COLO829 (cell line): Measurements from ENCODE around the gene ERI3.

ENCODE experiments used
- DNase-seq: peaks from one replicate; pipeline ENCODE4 v3.0.0; 2012; ENCODE audit warnings: low spot score

The ERI3 gene

GRCh38 chr1:44354840-44355581 is at the start of gene ERI3:
Gene ERI3, minus strand, starts transcription at chr1:44355257. Its CDS starts 231 bp downstream, at chr1:44355026.
- DNase-seq, result peak; percentile 93

DNA sequence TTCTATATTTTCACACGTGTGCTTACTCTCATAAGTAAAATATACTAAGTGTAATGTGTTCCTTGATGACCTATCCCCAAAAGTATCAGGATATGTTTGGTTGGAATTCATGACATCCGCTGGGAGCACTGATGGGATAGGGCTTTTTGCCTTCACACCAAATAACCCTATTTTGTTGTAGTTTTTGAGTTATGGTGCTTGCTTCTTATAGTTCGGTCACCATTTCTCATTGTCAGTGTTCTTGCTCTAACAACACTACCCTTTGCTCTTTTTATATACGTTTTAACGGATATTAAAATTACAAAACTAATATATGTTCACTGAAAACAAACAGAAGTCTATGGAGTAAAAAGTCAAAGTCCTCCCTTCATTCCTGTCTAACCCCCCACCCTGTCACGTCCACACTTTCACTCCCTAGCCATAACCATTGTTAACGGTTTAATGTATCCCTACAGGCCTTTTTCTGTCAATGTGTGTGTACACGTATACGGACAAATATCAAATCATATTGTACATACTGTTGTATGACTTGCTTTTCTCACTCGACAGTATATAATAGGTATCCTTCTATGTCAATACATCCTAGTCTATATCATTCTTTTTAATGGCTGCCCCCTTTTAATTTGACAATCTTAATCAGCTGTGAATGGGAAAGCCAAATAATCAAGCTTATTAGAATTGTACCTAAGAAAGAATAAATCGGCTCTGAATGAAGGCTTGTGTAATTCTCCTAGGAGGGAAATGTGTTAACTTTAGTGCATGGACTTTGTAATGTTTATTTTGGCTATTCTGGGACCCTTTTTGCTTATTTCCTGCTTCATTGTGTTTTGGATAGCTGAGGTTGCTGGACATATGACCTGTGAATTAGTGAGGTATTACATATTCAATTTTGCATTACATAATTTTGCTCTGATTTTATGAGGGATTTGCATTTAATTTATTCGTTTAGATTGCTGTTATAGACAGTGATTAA is 46.5 kb upstream of the ERI3 start:
- DNase-seq, result no peak

- peak; percentile 48 for DNase-seq
Measured at GRCh38 chr1:44390277-44390676, 35.2 kb upstream of the ERI3 start.

DNA sequence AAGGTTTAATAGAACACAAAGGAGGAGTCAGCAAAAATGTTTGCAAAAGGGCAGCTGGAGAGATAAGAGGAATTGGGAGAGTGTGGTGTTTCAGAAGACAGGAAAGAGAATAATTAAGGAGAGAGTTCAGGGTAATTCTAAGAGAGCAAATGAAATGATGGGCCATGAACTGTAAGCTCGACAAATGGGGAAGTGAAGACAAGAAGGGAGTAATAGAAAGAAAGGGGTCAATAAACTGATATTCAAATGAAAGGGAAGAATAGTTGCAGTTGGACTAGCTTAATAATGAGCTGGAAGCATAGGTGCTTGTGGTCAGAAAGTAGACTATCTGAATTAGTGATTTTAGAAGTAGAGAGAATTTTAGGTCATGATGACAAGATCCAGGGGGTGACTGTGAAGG is 34.4 kb upstream of the ERI3 start:
- DNase-seq, result no peak

DNA sequence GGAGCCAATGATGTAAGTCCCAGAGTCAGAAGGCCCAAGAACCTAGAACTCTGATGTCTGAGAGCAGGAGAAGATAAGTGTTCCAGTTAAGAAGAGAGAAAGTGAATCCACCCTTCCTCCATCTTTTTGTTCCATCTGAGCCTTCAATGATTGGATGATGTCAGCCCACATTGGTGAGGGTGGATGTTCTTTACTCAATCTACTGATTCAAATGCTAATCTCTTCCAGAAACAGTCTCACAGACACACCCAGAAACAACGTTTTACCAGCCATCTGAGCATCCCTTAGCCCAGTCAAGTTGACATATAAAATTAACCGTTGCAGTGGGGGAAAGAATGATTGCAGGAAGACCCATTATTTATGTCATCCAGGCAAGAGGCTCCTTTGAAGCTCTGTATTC is 33.5 kb upstream of the ERI3 start:
- DNase-seq, result no peak

DNA sequence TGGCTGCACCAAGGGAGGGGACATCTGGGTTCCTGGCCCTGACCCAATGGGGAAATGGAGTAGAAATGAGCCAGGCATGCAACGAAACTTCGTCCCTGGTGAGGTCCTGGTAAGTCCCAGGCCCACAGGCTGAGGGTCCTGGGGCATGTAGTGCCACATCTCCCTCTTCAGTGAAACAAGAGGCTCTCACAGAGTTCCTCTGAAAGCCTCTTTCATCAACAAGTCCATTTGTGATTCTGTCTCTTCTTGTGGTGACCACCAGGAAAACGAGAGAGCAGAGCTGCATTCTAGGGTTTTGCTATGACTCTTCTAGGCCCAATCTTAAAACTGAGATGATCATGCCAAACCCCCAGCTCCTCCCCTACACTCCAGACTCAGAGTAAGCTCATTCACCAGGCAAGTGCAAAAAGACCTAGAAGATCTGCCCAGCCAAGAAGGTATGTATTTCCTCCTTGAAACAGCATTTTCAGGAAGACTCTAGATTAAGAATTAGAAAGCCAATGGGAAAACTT is 25.7 kb upstream of the ERI3 start:
- DNase-seq, result no peak

DNA sequence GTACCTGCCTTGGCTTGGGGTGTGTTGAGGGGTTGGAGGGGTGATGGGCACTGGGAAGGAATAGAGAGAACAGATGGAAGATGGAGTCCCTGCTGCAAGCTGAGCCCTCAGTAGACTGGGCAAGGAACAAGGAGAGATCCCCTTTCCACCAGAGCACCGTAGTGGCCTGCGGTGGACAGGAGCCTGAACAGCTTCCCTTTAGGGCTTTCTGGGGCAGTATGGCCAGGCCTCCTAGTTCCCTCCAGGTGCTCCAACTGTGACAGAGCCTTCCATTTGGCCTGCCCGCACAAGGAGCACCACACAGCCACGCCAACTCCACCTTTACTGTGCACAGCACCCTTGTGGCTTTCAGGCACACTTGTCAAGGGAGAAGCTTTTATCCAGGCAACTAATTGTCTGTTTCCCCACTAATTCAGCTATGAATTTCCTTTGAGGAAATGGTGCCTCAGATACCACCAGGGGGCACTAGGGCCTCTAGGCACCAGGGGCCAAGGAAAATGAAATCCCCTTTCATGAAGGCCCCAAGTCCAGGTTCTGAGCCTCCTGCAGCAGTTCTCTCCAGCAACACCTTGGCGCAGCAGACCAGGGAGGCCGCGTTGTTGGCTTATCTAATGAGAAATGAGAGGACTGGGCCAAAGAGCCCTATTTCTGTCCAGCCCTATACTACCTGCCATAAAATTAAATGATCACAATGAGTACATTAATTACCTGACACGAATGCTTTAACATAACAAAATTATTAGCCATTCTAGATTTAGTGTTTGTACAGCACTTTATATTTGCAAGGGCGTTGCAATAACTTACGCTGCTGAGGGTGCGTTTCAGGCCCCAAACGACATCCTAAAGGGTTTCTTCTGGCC is 23.1 kb upstream of the ERI3 start:
- peak; percentile 50 for DNase-seq

- no peak for DNase-seq
Measured at GRCh38 chr1:44375547-44375946, 20.5 kb upstream of the ERI3 start.

DNA sequence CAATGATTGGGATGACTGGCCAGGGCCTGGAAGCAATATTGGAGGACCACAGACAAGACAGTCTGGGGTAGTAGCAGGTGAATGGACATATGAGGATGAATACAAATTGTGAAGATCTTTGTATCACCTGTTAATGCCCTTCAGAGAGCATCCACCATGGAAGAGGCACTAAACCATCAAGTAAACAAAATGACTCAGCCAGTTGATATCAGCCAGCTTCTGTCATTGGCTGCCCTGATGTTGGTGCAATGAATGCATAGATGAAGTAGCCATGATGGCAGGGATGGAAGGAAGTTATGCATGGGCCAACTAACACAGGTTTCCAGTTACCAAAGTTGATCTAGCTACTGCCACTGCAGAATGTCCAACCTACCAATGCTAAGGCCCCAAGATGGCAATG is 16.1 kb upstream of the ERI3 start:
- DNase-seq, result no peak

- DNase-seq, result no peak
Measured at GRCh38 chr1:44368471-44369151, 13.6 kb upstream of the ERI3 start.

GRCh38 chr1:44367944-44368343 is 12.9 kb upstream of the ERI3 start:
- no peak for DNase-seq

DNA sequence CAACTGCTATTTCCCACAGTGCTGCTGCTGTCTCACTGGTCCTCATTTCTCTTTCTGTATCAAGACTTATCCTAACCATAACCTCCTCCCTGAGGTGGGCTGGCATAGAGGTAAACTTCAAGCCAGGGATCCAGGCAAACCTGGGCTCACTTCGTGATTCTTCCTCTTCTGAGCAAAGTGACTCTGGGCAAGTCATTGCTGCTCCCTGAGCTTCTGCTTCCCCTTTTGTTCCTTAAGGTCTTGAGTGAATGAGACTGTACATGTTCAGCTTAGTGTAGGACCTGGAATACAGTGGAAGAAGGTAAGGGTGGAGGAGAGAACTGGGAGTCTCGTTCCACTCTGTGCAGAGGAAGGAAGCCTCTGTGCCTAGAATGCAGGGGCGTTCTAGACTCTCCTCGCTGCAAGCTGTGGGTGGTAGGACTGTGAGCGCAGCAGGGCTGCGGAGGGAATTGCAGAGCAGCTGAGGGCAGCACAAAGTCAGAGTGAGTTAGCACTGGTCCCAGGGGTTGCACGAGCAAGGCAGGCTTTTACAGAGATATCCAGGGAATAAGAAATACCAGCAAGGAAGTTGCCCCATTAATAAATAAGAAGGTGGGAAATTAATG is 11.4 kb upstream of the ERI3 start:
- DNase-seq, result no peak

DNA sequence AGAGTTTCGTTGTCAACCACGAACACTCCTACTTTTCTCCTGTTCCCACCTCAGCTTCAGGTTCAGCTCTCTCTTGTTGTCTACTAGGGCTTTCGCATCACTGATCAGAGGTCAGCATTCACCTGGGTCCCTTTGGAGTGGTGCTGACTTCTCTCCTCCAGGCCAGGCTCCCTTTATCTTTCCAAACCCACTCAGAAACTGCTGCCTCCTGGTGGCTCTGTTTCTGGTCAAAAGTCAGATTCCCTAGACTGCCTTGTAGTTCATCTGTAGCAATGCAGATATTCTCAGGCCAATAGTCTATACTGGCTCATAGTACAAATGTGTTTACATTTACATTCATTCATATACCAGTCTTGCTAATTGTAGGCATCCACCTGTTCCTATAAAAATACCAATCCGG is 6.4 kb upstream of the ERI3 start:
- no peak for DNase-seq

DNA sequence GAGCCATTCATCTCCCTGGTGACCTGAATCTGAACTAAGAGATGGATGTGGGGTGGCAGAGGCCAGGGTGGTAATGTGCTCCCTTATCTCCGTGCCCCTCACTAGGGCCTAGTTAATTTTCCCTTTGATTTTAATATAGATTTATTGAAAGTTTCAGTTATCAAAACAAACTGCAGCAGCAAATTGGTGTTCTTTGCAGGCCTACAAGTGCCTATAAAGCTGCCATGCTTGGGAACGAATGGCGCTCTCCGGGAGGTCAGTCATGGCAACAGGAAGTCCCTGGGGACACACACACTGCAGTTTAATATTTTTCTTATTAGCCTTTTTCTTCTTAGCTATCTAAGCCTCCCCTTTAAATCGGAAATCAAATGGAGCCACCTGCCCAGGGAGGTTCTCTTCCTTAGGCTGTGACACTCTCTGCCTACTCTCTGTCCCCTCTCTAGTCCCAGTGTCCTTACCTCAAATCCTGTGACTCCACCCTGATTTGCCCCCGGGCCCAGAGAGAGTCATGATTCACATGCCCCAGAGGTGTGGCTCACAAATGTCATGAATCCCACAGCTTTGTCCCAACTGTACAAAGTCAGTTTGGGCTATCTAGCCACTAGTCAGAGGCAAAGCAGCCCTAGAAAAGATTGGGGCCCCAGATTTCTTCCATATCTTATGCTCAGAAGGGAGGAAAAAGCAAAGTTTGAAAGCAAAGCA is 4.3 kb upstream of the ERI3 start:
- DNase-seq, result no peak

GRCh38 chr1:44357710-44358109 is 2.7 kb upstream of the ERI3 start:
- no peak for DNase-seq

GRCh38 chr1:44355582-44356305 is 687 bp upstream of the ERI3 start:
- DNase-seq, result no peak

GRCh38 chr1:44354268-44354839 is 703 bp downstream of the ERI3 start:
- no peak for DNase-seq

- no peak for DNase-seq
Measured at GRCh38 chr1:44353604-44354003, 1.5 kb downstream of the ERI3 start.

- DNase-seq, result no peak
Measured at GRCh38 chr1:44351289-44351688, 3.8 kb downstream of the ERI3 start.
